ENCODE measurements around the gene BMPER. TPM values are rescaled to one million over a fixed set of nuclear protein-coding genes. Genes with fewer than 3 reads are reported as not detected.

The BMPER gene
- total and polyA plus RNA-seq, 10 of the 15 experiments (the other 5 are each of a cell fraction or from before 2014, with no cell fraction given), result 0.02 to 0.08 TPM; not detected in 8

- Histone ChIP-seq H3K9ac (ENCODE audit: control insufficient read depth, insufficient read depth, low read length) (no peak overlapping the region), H3K27me3 (replicated peaks in 1 of 2; ENCODE audit: control insufficient read depth in 2 of 2, insufficient read depth in 2 of 2, low read length in 1 of 2) (no peaks in the 10 kb centered on the region), H2AFZ (ENCODE audit: control insufficient read depth, low read depth, low read length) (no peak overlapping the region), H3K4me3 (no peak overlapping the region), H3K79me2 (ENCODE audit: control insufficient read depth, insufficient read depth, low read length) (no peaks in the 10 kb centered on the region), H3K4me1 (ENCODE audit: control insufficient read depth, insufficient read depth, low read length) (no peaks in the 10 kb centered on the region), H3K9me3 (replicated peaks; ENCODE audit: control insufficient read depth, insufficient read depth, low read length) (no peaks in the 10 kb centered on the region; the same call in 2 of the 3 replicates), H4K20me1 (ENCODE audit: control insufficient read depth, insufficient read depth) (no peaks in the 10 kb centered on the region), H3K4me2 (ENCODE audit: control insufficient read depth, insufficient read depth) (no peak overlapping the region), H3K27ac (ENCODE audit: control insufficient read depth, insufficient read depth) (no peak overlapping the region), H3K36me3 (ENCODE audit: control insufficient read depth in 2 of 2, insufficient read depth in 2 of 2, low read length in 1 of 2) (no peaks in the 10 kb centered on the region)
- TF ChIP-seq PAX5 (IDR thresholded peaks at IDR 0.05; ENCODE audit: borderline replicate concordance, low read depth, low read length) (no peak), POLR2AphosphoS2 (IDR thresholded peaks at IDR 0.05; ENCODE audit: low read depth, low read length) (no peak), TARDBP (IDR thresholded peaks at IDR 0.05; ENCODE audit: borderline replicate concordance) (no peak), DPF2 (IDR thresholded peaks at IDR 0.05) (no peak), RCOR1 (conservative IDR thresholded peaks at IDR 0.05; ENCODE audit: low read depth, low read length) (no peak), ZSCAN29 (IDR thresholded peaks at IDR 0.05) (no peak)
- DNase-seq (ENCODE audit: low read depth, low spot score) (no peak), FAIRE-seq (no peak), ATAC-seq (no peak)
- 0% methylated on average over 2 of the region's 2 CpGs for WGBS (ENCODE audit: insufficient coverage, insufficient replicate concordance, low lambda C conversion rate, missing lambda C conversion rate)
- SMC1A ChIA-PET (ENCODE audit: uncharacterized antibody, unreplicated experiment), result no interaction called here
- POLR2A ChIA-PET, result no interaction called here
- in situ Hi-C loops (cut with MboI), result no loop called here
- intact Hi-C loops (cut with micrococcal nuclease; ENCODE audit: unreplicated experiment), result no loop called here
- RAD21 ChIA-PET (ENCODE audit: unreplicated experiment), result no interaction called here
- CTCF ChIA-PET, result no interaction called here
- no TSS peak for BruUV-seq (replicated peaks)
Observed at GRCh38 chr7:34123316-34123715, 218.0 kb downstream of the BMPER start.

- ChIA-PET POLR2A (no interaction called here), CTCF (no interaction called here), SMC1A (ENCODE audit: uncharacterized antibody, unreplicated experiment) (no interaction called here), RAD21 (ENCODE audit: unreplicated experiment) (no interaction called here)
- H3K27me3 ChIP-seq (replicated peaks in 1 of 2; ENCODE audit: control insufficient read depth in 2 of 2, insufficient read depth in 2 of 2, low read length in 1 of 2), result no peaks in the 10 kb centered on the region
- H3K27ac ChIP-seq (ENCODE audit: control insufficient read depth, insufficient read depth), result no peak overlapping the region
- no TSS peak for BruUV-seq (replicated peaks)
- FAIRE-seq (no peak), ATAC-seq (no peak), DNase-seq (ENCODE audit: low read depth, low spot score) (no peak)
- no peaks in the 10 kb centered on the region for H3K4me1 ChIP-seq (ENCODE audit: control insufficient read depth, insufficient read depth, low read length)
- no peaks in the 10 kb centered on the region for H3K36me3 ChIP-seq (ENCODE audit: control insufficient read depth in 2 of 2, insufficient read depth in 2 of 2, low read length in 1 of 2)
- no peak overlapping the region for H2AFZ ChIP-seq (ENCODE audit: control insufficient read depth, low read depth, low read length)
- H4K20me1 ChIP-seq (ENCODE audit: control insufficient read depth, insufficient read depth), result no peaks in the 10 kb centered on the region
- no peak overlapping the region for H3K9ac ChIP-seq (ENCODE audit: control insufficient read depth, insufficient read depth, low read length)
- H3K4me2 ChIP-seq (ENCODE audit: control insufficient read depth, insufficient read depth), result no peak overlapping the region
- no peak overlapping the region for H3K4me3 ChIP-seq
- no peaks in the 10 kb centered on the region for H3K79me2 ChIP-seq (ENCODE audit: control insufficient read depth, insufficient read depth, low read length)
- no peaks in the 10 kb centered on the region; the same call in 2 of the 3 replicates for H3K9me3 ChIP-seq (replicated peaks; ENCODE audit: control insufficient read depth, insufficient read depth, low read length)
- TF ChIP-seq CBX3 (IDR thresholded peaks at IDR 0.05; ENCODE audit: borderline replicate concordance, low read depth), result no peak
- WGBS (ENCODE audit: insufficient coverage, insufficient replicate concordance, low lambda C conversion rate, missing lambda C conversion rate), result 0% methylated on average over 1 of the region's 1 CpG
- in situ Hi-C loops (cut with MboI) (no loop called here), intact Hi-C loops (cut with micrococcal nuclease; ENCODE audit: unreplicated experiment) (no loop called here)
Observed at GRCh38 chr7:34124765-34125164, 219.4 kb downstream of the BMPER start.
